Pons (tissue), 1 donor: ENCODE results near the gene SPPL2C.

Source experiments
- DNase-seq: peaks from one replicate; pipeline ENCODE4 v3.0.0-alpha.2; 2016; ENCODE audit warnings: low spot score

The SPPL2C gene, protein sequence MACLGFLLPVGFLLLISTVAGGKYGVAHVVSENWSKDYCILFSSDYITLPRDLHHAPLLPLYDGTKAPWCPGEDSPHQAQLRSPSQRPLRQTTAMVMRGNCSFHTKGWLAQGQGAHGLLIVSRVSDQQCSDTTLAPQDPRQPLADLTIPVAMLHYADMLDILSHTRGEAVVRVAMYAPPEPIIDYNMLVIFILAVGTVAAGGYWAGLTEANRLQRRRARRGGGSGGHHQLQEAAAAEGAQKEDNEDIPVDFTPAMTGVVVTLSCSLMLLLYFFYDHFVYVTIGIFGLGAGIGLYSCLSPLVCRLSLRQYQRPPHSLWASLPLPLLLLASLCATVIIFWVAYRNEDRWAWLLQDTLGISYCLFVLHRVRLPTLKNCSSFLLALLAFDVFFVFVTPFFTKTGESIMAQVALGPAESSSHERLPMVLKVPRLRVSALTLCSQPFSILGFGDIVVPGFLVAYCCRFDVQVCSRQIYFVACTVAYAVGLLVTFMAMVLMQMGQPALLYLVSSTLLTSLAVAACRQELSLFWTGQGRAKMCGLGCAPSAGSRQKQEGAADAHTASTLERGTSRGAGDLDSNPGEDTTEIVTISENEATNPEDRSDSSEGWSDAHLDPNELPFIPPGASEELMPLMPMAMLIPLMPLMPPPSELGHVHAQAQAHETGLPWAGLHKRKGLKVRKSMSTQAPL

GRCh38 chr17:45844695-45845375 lies at the start of gene SPPL2C:
Gene SPPL2C, plus strand, starts transcription at chr17:45844881. Its CDS starts 26 bp downstream, at chr17:45844907.
- DNase-seq, result no peak

GRCh38 chr17:45800816-45801215 lies 43.9 kb upstream of the SPPL2C start:
- DNase-seq, result no peak

DNA sequence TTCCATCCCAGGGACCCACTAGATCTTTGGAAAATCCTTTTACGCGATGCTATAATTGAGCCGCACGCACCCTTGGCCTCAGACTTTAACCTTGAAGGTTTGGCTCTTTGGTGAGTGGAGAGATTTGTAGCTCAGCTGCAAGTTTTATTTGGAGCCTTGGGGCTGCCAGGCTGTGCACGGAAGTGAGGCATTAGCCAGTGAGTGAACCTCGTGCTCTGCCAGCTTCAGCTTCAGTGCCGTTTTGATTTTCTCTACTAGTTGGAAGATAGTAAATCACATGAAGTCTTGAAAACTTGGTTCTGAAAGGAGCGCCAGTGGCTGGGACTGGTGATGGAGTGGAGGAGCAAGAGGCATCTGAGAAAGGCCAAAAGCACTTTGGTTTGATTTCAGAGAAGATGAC lies 43.3 kb upstream of the SPPL2C start:
- DNase-seq, result no peak

- no peak for DNase-seq
Measured at GRCh38 chr17:45808845-45809244, 35.8 kb upstream of the SPPL2C start.

DNA sequence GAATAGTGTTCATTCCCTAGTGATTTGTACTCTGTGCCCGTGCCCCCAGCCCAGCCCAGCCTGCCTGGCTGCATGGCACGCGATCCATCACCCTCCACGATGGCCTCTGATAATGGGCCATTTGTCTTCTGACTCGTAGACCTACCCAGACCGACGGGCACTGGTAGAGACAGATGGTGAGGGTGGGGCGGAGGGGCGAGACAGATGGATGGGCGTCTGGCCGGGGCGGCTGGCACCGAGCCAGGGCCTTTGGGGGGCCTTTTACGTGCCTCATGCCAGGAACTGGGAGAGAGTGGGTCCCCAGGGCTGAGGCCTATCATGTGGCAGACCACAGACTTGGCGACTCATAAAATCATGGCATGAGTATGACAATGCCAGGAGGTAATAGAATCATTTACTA lies 35.2 kb upstream of the SPPL2C start:
- DNase-seq, result no peak

- DNase-seq, result no peak
Measured at GRCh38 chr17:45812102-45812501, 32.6 kb upstream of the SPPL2C start.

- DNase-seq, result peak; percentile 26
Measured at GRCh38 chr17:45813048-45813725, 31.5 kb upstream of the SPPL2C start.

GRCh38 chr17:45814622-45815606 lies 29.8 kb upstream of the SPPL2C start:
- peak; percentile 34 for DNase-seq

DNA sequence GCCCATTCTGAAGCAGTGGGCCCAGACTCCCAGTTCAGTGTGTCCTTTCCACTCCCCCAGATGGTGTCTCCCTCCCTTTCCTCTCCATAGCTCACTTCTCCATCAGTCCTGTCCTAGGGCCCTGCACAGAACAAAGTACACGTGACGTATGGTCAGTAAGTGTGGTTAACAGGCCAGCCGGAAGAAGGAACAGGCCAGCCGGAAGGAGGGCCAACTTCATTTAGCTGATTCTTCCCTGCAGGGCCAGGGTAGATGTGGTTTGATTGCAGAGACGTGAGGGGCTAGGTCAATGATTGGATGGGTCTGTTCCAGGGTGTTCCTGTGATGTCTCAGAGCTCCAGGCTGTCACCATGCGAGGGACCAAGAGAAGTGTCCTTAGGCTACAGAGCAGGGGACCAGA lies 28.9 kb upstream of the SPPL2C start:
- no peak for DNase-seq

DNA sequence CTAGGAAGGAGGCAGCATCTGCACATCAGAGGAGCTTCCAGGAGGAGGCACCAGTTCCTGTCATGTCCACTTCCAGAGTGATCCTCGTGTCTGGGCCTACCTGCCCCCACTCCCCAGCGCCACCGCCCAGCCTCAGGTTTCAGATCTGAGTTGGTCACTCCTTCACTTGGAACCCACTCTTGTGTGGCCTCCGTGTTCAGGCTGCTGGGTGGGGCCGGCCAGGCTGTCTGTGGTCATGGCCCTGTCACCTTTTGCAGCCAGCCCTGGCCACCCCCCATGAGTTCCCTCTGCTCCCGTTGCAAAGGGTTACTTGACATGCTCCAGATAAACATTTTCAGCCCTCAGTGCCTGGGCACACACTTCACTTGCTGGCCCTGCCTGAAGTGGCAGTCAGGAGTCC lies 26.6 kb upstream of the SPPL2C start:
- DNase-seq, result no peak

DNA sequence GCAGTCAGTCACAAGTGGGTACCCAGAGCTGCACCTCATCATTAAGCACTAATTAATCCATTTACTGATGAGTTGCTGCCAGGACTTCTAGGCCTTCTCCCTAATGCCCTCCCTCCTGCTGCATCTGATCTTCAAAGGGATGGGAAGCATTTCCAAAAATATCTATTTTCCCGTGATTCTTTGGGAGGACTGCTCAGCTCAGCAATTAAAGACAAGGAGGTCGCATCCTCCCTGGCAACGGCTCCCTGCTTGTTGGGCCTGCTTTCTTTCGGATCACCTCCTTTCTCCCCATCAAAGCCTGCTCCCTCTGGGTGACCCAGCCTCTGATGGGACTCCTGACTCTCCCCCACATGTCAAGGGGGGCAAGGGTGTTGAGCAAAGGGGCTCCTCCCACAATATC lies 26.0 kb upstream of the SPPL2C start:
- no peak for DNase-seq

DNA sequence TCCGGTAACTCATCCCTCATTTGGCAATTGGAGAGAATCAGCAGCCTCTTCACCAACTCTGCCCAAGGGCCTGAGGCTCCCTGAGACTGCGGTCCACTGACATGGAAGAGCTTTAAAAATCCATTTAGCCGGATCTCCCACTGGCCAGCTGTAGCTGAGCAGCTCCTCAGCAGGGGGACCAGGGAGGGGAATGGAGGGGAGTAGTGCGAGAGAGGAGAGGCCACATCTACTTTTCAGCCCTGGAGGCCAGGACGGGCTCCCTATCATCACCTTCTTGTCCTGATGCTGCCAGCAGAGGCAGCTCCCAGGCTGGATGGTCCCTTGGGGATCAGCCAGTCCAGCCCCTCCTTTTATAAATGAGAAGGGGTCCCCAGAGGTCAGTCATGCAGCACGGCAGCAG lies 25.0 kb upstream of the SPPL2C start:
- DNase-seq, result no peak

- DNase-seq, result no peak
Measured at GRCh38 chr17:45820052-45820780, 24.5 kb upstream of the SPPL2C start.

- no peak for DNase-seq
Measured at GRCh38 chr17:45821147-45821546, 23.5 kb upstream of the SPPL2C start.

- DNase-seq, result no peak
Measured at GRCh38 chr17:45823598-45823997, 21.1 kb upstream of the SPPL2C start.

DNA sequence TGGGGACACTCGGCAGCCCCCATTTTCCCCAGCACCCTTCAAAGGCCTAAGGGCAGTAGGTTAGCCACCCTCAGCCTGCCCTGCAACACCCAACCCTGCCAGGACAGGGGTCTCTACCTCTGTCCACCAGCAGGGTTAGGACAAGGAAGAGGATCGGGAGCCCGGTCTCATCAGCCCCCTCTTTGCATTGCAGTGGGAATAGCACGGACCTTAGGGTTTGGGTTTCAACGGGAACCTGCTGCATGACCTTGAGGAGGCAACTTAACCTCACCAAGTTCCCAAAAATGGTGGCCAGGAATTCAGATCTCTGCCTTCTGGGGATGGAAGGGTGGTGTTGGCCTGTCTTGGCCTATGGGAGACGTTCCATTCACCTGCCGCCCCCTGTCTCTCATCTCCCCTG lies 20.2 kb upstream of the SPPL2C start:
- DNase-seq, result no peak

- DNase-seq, result no peak
Measured at GRCh38 chr17:45824901-45825492, 19.7 kb upstream of the SPPL2C start.

DNA sequence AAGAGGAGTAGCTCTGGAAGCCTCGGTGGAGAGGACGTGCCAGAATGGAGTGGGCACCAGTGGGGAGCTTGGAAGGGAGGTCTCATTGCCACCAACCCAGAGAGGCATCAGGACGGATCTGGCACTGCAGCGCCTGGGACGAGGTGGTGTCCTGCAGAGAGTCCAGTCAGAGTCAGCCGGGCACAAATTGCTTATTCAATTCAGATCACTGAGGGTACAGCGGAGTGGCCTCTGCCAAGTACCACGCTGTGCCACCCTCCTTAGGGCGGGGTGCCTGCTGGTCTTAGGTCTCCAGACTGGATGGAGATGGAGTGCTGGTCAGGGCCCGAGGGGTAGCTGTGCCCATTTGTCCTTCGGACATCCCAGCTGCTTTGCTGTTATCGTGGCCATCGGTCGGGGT lies 18.9 kb upstream of the SPPL2C start:
- DNase-seq, result peak; percentile 71

DNA sequence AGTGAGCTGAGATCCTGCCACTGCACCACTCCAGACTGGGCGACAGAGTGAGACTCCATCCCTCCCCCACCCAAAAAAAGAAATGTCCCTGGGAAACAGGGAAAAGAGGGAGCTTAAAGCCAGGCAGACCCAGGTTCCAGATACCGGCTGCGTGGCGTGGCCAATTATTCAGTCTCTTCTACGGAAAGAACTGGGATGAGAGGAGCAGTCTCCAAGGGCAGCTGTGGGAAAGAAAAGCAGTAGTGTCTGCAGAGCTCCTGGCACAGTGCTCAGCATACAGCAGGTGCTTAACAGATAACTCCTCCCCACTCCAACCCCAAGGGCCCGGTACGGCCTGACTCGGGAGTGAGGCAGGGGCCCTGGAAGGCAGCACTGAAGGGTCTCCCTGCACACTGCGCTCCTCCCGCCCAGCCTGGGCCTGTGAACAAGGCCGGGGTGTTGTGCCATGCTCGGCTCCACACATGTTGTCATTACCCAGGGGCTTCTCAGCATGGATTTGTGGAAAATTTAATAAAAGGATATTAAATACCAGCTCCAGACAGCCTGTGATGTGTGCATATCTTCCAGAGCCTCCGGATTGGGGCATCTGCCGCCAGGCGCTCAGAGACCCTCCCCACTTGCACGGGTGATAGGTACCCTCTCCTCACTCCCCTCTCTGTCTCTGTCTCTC lies 17.6 kb upstream of the SPPL2C start:
- peak; percentile 22 for DNase-seq

- DNase-seq, result no peak
Measured at GRCh38 chr17:45828171-45828570, 16.5 kb upstream of the SPPL2C start.
